Measurements from ENCODE around the gene OSBPL3.

- TF ChIP-seq CTCF (IDR thresholded peaks at IDR 0.05) (no peak), POLR2A (IDR thresholded peaks at IDR 0.05) (no peak), POLR2AphosphoS5 (IDR thresholded peaks at IDR 0.05; ENCODE audit: insufficient read depth in 1 of 2, low read depth in 1 of 2) (no peak)
Observed at GRCh38 chr7:25007668-25008067, 27.7 kb upstream of the OSBPL3 start.
